GM19397 (cell line): ENCODE data around the gene LRIG2.
"Not testable (repeated sequence)": the region's sequence is repeated elsewhere in the genome, so short reads cannot be mapped to it uniquely, and the experiment has no call there.

Experiments used
- ATAC-seq: cut with Tn5 transposase; IDR thresholded peaks from one replicate; pipeline ENCODE4 v1.9.1; 2021; ENCODE audit warnings: mild to moderate bottlenecking, moderate library complexity; ENCODE audit not compliant: unreplicated experiment

Gene LRIG2

DNA sequence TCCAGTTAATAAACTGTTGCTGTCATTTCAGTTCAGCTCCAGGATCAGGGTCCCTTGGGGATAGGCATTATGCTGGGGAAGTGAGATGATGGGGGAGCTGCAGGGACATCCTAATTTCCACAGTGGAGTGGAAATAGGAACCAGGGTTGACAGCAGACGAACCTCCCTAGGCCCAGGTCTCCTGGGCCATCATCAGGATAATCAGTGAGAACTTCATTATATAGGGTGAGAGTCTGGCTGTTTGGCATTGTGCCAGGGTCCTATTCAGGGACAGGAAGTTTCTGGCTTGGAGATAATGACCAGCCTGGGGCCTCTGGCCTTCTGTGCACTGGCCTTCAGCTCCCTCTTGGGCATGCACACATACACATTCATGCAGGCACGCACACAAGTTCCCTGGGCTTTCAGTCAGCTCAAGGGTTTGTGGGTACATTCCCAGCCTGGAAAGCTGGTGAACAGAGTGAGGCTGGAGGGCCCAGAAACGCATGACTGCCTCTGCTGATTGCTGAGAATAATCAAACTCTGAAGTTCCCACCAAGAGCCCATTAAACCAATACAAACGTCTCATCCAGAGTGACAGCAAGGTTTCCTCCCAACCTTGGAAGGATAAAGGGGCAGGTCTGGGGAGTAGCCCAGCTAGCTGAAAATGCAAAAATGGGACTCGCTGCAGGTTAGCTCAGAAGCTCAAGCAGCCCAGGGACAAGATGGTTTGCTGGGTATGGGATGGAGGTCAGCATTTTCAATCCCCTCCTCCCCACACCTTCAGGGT is 13.9 kb upstream of the LRIG2 start:
- ATAC-seq, result no peak

DNA sequence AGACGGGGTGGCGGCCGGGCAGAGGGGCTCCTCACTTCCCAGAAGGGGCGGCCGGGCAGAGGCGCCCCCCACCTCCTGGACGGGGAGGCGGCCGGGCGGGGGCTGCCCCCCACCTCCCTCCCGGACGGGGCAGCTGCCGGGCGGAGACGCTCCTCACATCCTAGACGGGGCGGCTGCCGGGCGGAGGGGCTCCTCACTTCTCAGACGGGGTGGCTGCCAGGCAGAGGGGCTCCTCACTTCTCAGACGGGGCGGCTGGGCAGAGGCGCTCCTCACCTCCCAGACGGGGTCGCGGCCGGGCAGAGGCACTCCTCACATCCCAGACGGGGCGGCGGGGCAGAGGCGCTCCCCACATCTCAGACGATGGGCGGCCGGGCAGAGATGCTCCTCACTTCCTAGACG is 9.5 kb upstream of the LRIG2 start:
- ATAC-seq, result not testable (repeated sequence)

DNA sequence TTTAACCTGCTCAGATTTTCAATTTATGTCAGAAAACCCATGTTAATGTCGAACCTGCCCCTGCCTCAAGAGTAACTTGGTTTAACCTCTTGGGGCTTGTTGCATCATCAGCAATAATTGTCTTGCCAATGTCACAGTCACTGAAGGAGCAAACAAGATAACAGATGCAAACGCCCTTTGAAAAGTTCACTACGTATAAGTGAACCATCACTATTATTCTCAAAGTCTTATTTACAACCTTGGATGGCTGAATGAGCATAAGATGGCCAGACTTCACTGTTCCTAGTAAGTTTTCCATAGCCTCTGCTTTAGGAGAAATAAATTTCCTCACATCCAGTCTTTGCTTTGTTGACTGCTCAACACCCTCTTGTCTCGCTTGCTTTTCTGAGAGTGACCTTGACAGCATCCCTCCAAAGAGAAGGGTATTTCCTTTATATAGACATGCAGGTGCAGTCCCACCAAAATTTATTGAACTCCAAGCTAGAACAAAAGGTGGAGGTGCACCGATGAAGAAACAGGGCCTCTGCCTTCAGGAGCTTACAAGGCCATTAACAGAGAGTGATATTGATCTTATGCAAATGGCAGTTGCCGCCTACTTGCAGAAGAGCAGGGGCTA is 749 bp upstream of the LRIG2 start:
- ATAC-seq, result no peak

DNA sequence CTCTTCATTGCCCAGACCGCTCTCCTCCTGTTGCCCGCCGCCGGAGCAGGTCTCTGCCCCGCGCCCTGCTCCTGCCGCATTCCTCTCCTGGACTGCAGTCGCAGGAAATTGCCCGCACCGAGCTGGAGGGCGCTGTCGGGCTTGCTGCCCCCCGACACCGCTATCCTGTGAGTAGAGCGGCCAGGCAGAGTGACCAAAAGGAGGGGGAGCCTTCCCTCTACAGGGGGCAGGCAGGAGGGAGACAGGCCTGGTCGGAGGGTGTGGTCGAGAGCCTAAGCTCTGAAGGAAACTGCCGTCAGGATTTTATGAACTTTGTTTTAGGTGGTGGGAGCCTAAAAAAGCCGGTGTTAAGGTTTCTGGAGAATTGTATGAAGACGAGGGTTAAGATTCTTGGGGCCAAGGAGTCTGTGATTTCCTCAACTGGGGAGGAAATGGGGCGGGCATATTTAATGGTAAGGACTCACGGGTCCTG is 517 bp downstream of the LRIG2 start:
- peak; percentile 22 for ATAC-seq

DNA sequence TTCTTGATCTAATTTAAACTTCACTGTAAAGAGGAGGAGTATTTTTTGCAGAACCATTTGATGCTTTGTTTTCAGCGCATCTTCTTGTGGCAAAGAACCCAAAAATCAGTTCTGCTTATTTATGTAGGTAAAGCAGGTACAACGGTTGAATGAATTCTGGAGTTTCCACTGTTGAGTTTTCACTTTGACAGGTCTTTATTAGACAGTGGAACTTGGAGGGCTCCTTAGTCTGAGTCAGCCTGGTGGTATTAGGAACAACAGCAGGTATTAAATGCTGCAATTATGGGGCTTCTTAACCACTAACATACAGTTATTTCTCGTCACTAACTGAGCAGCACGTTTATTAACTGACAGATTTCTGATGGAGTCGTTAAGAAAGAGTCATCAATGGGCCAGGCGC is 1.2 kb downstream of the LRIG2 start:
- no peak for ATAC-seq

DNA sequence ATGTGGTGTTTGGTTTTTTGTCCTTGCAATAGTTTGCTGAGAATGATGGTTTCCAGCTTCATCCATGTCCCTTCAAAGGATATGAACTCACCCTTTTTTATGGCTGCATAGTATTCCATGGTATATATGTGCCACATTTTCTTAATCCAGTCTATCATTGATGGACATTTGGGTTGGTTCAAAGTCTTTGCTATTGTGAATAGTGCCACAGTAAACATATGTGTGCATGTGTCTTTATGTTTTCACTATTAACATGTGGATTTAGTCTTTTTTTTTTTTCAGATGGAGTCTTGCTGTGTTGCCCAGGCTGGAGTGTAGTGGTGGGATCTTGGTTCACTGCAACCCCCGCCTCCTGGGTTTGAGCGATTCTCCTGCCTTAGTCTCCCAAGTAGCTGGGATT is 5.0 kb downstream of the LRIG2 start:
- ATAC-seq, result not testable (repeated sequence)

DNA sequence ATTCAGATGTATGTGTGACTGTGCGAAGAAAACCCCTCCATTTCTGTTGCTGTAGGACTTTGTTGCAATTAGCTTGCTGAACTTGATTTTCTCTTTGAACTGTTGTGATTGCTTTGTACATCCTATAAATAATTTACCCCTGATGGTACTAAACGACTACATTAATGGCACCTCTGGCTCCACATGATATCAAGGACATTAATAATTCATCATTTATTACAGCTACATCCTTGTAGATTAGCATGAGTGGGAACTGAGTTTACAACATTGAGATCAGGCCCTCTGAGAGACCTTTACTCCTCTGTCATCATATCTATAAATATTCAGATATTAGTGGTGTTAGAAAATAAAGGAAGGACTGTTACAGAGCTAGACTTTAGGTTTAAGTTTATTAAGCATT is 13.5 kb downstream of the LRIG2 start:
- no peak for ATAC-seq

DNA sequence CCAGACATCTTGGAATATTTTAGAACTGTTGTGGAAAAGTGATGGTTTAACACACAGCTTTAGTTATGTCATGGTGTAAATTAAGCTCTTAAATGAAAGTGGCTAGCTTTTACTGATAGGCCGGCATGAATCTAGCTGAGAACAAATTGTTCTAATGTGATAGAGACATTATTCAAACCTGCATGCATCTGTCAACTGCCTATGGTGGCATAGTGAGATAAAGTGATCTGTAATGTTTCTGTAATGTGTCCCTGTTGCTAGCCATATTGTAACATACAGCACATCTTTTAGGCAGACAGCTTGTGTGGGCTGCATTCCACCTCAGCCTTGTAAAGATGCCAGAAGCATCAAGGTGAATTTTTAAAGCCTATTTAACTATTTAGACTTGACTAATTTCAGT is 16.0 kb downstream of the LRIG2 start:
- no peak for ATAC-seq

DNA sequence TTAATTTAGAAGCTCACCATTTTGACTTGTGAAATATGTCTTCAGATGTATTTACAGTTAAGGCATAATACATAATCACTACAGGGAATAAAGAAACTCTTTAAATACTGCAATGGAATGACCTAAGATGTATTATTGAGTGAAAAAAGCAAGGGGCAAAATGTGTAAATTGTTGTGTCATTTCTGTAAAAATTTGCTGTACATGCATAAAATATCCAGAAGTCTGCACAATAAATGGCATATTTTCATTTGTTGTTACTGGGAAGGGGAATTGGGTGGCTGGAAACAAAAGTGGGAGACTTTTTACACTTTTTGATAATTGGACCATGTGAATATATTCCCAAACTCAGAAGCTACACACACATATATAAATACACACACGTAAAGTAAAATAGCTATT is 17.1 kb downstream of the LRIG2 start:
- no peak for ATAC-seq

DNA sequence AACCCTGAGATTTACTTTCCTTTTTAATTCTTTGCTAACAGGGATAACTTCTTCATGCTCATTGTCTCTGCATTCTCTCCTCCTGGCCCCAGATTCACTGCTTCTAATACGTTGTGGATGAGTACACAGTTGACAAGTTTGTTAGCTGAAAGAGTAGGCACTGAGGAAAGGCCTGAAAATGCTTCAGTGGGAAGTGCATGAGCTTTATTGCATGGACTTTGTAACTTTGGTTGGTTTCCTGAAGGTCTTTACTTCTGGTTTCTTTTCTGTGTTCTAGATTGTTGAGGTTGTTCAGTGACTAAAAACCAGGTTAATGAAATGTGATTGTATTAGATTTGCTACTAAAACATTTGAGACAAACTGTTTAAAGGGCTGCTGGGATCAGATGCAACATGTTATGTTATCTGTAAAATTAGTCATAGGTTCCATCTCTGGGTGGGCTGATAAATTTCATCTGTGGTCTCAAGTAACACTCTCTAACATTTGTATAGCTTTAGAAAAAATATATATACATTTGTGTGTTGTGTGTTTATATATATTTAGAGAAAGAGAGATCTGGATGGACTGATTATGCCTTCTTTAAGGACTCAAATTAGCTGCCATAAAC is 19.1 kb downstream of the LRIG2 start:
- no peak for ATAC-seq

DNA sequence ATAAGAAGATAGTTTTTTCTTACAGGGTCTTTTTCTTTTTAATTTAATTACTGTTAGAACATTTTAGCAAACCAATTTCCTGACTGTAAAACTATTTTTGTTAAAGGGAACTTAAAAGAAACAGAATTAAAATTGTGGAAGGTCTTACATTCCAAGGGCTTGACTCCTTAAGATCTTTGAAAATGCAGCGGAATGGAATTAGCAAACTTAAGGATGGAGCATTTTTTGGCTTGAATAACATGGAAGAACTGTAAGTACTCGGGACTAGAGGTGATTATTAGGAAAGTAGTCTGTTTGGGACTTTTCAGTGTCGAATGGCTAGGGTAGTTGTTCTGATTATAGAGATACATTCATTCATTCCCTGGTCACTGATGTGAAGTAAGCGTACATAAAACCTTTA is 21.5 kb downstream of the LRIG2 start:
- no peak for ATAC-seq

DNA sequence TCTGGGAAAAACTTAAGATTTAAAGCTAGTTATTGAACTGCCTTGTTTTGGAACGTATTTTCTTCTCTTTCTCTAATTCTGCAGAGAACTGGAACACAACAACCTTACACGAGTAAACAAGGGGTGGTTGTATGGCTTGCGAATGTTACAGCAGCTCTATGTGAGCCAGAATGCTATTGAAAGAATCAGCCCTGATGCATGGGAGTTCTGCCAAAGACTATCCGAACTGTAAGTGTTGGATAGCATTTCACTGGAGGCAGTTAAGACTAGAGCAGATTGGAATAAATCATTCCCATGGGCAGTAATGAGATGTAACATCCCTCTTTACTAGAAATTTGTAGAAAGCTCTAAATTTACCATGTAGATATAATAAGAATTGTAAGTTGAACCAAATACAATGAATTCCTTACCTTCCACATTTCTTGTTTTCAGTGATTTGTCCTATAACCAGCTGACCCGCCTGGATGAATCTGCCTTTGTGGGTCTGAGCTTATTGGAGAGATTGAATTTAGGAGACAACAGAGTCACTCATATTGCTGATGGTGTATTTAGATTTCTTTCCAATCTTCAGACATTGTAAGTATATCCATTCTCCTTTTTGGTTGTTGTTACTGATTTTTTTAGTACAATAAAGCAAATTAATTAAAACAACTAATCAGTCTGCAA is 22.9 kb downstream of the LRIG2 start:
- ATAC-seq, result no peak

DNA sequence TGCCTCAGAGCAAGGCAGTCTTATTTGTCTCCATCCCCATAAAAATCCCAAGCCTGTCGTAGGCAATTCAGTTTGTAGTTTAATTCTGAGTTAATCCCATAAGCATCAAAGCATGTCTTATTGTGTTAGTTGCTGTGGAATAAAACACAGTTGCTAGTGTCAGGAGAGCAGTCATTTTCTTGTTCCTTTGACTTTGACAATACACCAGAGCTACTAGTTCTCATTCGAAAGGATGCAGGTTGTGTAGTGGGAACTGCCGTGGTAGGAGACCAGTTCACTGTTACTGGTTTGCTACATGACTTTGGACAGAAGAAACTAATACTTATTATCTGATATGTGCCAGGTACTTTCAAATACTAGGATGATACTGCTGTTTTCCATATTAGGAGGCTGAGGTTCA is 23.5 kb downstream of the LRIG2 start:
- ATAC-seq, result no peak

DNA sequence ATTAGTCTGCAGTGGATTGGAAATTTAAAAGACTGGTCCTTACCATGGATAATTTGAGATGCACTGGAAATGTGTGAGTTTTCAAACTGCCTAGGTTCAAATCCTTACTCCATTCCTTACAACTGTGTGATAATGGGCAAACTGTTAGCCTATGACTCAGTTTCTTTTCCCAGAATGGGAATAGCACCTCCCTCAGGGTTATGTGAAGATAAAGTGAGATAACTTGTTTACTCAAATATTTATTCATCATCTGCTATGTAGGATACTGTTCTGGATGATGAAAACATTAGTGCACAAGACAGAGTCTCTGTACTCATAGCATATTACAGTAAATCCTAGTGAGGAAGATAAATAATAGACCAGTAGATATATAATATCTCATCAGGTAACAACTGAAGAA is 28.6 kb downstream of the LRIG2 start:
- no peak for ATAC-seq

DNA sequence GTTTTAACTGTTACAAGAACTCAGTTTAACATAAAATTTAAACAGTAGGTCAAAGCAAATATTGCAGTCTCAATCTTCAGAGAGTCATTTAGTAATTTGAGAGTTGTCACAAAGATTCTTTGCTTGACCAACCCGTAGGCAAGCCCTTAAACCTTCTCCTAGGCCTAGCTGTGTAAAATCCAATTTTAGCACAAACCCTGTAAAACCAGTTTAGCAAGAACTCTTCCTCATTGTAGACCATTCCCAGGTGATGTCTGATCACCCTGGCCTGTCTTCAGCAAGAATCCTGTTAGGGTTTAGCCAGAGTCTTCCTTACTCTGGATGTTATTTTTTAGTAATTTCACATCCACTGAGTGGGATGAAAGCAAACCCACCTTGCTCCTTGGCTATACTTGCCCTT is 30.1 kb downstream of the LRIG2 start:
- ATAC-seq, result no peak

DNA sequence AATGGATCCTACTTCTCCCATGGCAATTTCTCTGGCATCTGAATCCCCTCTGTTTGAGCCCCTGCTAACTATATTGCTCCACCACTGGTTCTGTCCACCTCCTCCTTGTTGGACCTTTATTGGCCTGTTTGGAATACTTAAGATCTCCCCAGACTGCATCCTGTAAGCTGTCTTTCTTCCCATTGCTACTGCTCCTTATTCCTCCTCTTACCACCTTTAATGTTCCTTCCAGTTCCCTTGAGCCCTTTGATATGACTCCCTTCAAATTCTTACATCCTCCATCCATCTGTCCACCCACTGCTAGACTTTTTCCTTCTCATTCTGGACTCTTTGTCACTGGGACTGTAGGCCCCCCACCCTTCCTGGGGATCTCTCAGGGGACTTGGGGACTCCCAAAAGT is 31.0 kb downstream of the LRIG2 start:
- ATAC-seq, result no peak

DNA sequence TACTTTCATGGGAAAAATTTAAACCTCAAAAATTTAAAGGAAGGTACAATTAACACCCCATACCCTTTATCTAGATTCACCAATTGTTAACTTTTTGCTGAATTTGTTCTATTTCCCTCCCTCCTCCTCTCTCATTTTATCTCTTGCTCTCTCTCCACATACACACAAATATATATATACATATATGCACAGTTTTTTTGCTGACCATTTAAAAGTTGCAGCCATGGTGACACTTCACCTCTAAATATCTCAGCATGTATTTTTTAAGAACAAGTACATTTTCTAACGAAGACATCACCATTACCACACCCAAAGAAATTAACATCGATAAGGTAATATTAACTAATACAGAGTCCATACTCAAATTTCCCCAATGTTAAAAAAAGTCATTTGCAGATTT is 33.9 kb downstream of the LRIG2 start:
- ATAC-seq, result no peak

DNA sequence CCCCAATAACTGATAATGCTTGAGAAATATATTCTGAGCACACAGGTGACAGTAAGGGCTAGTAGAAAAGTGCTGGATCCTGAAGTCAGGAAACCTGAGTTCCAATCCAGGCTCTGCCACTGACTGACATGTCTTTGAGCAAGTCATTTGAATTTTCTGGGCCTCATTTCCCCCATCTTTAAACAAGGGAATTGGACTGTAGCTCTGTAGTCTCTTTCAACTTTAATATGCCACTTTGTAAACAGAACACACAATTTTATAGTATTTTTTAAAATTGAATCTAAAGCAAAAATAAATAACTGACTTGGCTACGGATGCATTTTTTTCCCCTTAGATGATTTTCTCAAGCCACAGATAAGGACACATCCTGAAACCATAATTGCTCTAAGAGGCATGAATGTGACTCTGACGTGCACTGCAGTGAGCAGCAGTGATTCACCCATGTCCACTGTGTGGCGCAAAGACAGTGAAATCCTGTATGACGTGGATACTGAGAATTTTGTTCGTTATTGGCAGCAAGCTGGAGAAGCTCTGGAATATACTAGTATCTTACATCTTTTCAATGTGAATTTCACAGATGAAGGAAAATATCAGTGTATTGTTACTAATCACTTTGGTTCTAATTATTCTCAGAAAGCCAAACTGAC is 37.0 kb downstream of the LRIG2 start:
- no peak for ATAC-seq

DNA sequence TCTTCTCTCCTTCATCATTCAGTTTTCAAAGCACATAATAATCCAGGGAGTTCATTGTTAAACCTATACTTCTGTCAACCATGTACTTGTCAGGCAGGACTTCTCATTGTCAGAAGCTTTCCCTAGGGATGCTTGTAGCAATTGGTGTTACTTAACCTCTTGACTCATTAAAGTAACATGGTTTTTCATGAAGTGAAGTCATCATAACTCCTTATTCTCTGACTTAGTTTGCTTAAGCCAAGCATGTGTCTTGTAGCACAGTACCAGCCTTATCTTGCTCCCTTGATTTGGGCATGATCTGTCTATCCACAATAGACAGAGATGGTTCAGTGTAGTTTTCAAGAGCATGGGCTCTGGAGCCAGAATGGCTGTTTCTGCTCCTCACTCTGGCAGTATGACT is 45.3 kb downstream of the LRIG2 start:
- ATAC-seq, result no peak

DNA sequence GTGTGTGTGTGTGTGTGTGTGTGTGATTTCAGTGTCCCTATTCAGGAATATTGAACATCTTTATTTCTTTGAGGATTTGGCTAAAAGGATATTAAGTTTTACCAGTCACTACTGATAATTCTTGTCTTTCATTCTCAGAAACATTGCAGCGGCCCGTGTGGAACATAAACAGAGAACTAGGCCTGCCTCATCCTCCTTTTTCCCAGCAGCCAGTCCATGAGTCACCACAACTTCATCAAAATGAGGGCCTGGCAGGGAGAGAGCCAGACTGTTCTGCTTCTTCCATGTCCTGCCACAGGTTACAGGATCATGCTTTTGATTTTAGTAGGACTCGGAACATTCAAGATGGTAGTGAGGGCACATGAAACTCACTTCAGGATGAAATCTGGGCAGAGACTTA is 50.7 kb downstream of the LRIG2 start:
- no peak for ATAC-seq

DNA sequence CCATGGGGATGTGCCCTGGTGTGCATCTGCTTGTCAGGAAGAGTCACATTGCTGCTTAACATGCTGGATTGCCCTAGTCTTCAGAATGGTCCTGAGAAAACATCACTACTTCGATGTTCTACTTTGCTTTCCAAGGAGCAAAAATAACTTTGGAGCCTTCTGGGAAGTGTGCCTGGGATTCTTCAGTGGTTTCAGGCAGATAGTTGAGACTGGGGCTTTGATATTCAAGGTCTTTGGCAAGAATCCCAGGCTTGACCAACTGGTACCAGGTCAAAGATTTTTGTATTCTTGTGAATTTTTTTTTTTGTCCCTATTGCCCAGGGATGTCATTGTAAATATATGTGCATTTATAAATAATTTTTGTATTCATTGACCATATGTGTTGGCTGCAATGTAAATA is 51.4 kb downstream of the LRIG2 start:
- no peak for ATAC-seq
